Middle frontal gyrus (tissue), 1 donor: ENCODE results near the gene SEMA4G.
"Not testable (repeated sequence)": the region's sequence is repeated elsewhere in the genome, so short reads cannot be mapped to it uniquely, and the experiment has no call there.

ENCODE experiments used
- DNase-seq: peaks from one replicate; pipeline ENCODE4 v3.0.0-alpha.2; 2015; ENCODE audit warnings: low spot score; ENCODE audit errors: extremely low spot score

Gene SEMA4G

DNA sequence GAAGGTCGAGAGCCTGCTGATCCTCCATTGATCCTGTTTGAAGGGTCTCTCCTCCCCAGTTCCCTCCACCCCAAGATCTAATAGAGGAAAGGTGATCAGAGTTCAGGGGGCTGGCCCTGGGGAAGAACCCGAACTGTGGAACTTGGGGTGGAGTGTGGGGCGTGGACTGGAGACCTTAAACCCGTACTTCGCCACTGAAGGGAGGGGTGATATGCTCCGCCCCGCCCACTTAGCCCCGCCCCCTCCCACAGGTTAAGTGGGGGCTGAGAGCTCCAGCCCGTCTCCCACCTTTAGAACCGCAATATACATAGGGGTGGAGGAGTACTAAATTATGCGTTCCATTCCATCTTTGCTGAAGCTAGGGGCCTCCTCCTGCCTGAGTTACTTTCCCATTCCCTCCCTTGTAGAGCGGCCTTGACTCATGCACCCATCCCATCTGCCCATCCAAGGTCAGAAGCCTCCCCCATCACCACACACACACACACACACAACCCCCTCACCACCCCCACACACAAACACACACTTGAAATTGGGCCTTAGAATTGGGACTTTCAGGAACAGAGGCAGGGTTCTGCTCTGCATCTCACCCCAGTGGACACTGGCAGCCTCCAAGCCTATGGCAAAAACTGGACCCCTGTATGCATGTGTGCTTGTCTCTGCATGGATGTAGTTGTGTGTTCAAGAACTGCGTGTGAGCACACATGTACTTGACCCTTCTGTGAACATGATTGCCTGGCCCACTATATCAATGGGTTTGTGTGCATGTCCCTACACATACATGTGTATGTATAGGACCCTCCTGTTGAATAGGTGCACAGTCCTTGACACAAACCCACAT lies 991 bp downstream of the SEMA4G start:
- no peak for DNase-seq

GRCh38 chr10:100970914-100971811 lies 1.9 kb downstream of the SEMA4G start:
- DNase-seq, result no peak

DNA sequence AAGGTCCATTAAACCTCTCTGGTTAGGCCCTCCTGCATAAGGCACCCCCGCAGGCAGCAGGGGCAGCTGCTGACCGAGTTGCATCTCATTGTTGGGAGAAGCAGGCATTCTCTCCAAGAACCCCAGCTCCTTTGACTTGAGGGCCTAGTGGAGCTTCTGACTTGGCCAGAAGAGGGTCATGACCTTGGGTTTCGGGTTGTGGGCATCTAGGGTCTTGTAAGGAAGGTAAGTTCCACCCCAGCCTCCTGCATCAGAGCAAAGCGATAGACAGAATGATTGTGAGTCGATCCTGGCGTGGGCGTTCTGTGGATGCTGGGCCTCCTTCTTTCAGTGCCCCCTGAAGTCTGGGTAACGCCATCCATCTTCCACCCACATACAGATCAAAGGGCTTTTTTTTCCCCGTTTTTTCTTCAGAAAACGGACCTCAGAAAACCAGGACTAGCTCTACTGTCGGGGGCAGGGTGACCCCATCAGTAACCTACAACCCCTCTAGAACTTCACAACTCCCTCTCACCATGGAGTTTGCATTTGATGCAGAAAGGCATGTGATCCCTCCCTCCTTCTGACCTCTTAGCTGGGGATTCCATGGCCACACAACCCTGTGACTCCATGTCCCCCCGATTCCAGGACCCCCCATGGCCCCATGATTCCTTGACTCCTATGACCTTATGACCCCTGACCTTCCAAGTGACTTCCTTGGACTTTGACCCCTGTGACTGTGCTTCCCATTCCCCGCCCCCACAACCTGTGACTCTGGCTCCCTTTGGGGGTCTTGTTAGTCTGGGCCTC lies 3.0 kb downstream of the SEMA4G start:
- DNase-seq, result no peak

DNA sequence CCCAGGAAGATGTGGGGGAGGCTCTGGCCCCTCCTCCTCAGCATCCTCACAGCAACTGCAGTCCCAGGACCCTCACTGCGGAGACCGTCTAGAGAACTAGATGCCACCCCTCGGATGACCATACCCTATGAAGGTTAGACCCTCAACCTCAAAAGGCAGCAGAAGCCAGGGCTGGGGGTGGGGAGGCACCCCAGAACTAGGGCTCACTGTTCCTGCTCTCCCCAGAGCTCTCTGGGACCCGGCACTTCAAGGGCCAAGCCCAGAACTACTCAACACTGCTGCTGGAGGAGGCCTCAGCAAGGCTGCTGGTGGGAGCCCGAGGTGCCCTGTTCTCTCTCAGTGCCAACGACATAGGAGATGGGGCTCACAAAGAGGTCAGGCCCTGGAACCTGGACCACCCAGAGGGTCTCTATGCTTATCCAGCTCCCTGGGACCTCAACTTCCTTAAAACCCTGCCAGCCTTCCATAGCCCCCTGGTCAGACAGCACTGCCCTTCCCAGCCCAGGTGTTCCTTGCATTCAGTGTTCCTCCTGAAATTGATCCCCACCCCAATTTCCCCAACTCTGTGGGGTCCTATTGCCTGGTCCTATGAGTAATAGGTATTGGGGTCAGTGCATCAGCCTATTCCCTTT lies 3.7 kb downstream of the SEMA4G start:
- no peak for DNase-seq

- DNase-seq, result not testable (repeated sequence)
These were observed 6.1 kb downstream of the SEMA4G start for GRCh38 chr10:100975397-100975796.

DNA sequence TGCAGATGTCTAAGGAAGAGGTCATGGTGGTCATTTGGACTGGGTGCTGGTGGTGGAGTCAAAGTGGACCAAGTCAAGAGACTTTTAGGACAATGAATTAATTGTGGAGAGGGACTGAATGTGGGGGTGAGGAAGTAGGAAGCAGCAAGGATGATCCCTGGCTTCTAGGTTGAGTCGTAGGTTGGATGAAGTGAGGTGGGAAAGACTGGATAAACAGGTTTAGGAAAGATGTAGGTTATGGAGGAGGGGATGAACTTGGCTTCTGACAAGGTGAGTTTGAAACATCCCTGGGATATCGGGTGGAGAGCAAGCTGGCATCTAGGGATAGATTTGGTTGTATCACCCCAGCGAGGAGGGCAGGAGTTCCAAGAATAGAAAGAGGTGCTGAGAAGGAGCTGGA lies 7.6 kb downstream of the SEMA4G start:
- DNase-seq, result no peak

- no peak for DNase-seq
These were observed 8.1 kb downstream of the SEMA4G start for GRCh38 chr10:100977436-100977835.

DNA sequence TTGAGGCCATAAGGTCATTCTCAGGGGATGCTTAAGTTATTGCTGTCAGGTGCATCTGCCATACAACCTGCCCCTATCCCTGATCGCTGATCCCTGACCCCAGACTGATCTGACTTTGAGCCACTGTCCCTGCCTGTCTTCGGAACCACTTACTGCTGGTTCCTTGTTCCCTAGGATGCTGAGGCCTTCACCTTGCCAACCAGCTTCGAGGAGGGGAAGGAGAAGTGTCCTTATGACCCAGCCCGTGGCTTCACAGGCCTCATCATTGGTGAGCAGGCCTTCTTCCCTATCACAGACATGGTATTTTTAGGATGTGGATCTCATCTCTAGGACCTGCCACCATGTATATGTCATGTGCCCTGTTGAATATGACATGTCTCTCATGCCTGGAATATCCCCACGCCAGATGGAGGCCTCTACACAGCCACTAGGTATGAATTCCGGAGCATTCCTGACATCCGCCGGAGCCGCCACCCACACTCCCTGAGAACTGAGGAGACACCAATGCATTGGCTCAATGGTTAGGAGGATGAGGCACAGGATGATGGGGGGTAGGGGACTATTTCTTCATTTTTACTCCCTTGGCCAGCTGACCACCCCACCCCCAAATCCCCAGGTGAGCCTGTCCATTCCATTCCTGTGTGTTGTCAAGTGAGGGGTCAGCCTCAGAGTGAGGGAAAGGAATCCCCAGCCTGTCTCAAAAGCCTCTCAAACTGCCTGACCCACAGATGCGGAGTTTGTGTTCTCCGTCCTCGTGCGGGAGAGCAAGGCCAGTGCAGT lies 9.0 kb downstream of the SEMA4G start:
- no peak for DNase-seq

DNA sequence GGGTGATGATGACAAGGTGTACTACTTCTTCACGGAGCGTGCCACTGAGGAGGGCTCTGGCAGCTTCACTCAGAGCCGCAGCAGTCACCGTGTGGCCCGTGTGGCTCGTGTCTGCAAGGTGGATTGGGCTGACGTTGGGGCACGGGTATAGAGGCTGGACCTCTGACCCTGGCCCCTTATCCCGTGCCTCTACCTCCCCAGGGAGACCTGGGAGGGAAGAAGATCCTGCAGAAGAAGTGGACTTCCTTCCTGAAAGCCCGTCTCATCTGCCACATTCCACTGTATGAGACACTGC lies 9.5 kb downstream of the SEMA4G start:
- no peak for DNase-seq

GRCh38 chr10:100979791-100980272 lies 10.5 kb downstream of the SEMA4G start:
- no peak for DNase-seq

DNA sequence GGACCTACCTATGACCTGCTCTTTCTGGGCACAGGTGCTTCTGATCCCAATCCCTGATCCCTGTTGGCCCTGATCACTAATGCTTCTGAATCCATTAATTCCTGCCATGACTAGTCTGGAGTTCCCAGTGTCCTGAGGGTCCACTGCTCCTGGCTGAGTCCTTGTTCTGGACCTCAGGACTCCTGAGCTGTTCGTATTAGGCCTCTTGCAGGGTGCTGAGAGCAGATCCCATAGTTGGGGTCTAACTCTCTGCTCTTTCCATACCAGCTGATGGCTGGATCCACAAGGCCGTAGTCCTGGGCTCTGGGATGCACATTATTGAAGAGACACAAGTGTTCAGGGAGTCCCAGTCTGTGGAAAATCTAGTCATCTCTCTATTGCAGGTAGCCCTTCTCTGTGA lies 11.0 kb downstream of the SEMA4G start:
- no peak for DNase-seq

GRCh38 chr10:100980711-100981110 lies 11.4 kb downstream of the SEMA4G start:
- DNase-seq, result no peak

DNA sequence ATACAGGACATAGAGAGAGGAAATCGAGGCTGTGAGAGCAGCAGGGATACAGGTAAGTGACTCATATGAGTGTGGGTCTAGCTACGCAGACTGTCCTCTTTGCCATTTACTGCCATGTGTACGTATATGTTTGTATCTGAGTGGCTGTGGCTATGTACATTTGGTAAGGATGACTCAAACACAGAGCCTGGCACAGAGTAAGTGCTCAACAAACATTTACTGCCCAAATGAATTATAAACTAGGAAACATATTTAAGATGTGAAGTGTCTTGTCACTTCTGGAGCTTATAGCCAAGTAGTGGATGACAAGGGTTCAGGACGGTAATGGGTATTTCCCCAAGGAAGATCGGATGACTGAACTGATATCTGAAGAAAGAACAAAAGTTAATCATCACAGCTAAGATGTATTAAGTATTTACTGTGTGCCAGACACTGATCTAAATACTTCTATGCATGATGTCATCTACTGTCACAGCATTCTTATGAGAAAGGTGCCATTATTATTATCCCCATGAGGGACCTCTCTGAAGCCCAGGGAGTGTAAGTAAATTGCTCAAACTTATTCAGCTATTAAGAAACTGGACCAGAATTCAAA lies 12.0 kb downstream of the SEMA4G start:
- DNase-seq, result no peak

DNA sequence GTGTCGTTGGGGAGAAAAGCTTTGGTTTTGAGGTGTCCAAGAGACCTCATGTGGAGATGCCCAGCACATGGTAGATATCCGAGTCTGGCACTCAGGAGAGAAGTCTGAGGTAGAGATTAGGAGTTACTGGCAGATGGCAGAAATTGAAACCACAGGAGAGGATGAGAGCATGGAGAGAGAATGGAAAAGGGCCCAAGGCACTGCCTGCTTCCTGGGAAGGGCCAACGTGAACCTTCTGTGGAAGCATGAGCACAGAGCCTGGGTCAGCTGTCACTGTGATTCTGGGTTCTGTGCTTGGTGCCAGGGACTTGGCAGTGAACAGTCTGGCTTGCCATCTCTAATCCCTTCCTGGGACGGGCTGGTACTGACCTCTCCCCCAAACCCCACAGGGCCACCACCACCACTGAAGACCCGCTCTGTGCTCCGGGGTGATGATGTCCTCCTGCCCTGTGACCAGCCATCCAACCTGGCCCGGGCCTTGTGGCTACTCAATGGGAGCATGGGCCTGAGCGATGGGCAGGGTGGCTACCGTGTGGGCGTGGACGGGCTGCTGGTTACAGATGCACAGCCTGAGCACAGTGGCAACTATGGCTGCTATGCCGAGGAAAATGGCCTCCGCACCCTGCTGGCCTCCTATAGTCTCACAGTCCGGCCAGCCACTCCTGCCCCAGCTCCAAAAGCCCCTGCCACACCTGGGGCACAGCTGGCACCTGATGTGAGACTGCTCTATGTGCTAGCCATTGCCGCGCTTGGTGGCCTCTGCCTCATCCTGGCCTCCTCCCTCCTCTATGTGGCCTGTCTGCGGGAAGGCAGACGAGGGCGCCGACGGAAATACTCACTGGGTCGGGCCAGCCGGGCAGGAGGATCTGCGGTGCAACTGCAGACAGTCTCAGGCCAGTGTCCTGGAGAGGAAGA lies 13.9 kb downstream of the SEMA4G start:
- DNase-seq, result no peak

GRCh38 chr10:100983868-100984671 lies 14.8 kb downstream of the SEMA4G start:
- DNase-seq, result no peak

DNA sequence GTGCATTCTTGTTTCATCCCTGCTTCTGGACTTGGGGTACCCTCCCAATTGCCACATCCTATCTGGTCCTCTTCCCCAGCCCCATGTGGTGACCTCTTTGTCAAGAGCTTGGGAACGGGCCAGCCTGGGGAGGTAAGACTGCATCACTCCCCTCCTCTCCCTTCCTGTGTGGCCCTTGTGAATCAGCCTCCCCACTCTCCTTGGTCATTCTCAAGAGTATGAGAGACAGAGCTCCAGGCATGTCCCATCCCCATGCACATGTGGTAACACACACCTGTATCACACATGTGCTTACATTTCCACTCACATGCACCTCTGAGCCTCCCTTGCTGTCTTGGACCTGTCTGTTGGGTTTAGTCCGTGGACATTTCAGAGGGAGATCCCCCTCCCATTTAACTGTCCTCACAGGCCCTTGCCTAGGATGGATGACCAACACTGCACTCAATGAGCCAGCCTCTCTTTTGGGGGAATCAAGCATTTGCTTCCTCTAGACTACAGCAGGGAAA lies 15.4 kb downstream of the SEMA4G start:
- DNase-seq, result no peak

GRCh38 chr10:100985336-100985735 lies 16.0 kb downstream of the SEMA4G start:
- DNase-seq, result no peak

DNA sequence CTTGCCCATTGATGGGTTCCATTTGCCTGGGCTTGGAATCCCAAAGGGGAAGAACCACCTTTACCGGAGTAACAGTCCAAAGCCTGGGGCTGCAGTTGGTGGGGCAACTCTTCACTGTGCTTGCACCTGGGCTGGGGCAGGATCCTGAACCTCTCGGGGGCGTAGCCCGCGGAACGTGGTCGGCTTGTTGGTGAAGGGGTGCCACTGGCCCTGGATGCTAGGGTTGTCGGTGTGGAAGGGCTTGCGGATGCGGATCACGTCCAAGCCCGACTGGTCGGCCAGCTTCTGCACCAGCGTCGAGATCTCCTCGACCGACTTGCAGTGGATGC lies 17.3 kb downstream of the SEMA4G start:
- no peak for DNase-seq
